Muscle layer of colon (tissue), 2 donors: Measurements from ENCODE around the gene AKT1.

Experiments
- H3K27ac ChIP-seq: one replicate; pipeline ENCODE4 v1.7.0; 2013; ENCODE audit warnings: low read depth, mild to moderate bottlenecking, low read length, moderate library complexity
- H3K27me3 ChIP-seq, 2 donors: one replicate each; pipeline ENCODE4 v1.7.0; 2013; ENCODE audit warnings: low read length in 2 of 2, mild to moderate bottlenecking in 2 of 2; ENCODE audit not compliant: insufficient read depth in 2 of 2, control insufficient read depth in 1 of 2
- H3K36me3 ChIP-seq: one replicate; pipeline ENCODE4 v1.7.0; 2013; ENCODE audit warnings: mild to moderate bottlenecking, low read length; ENCODE audit not compliant: insufficient read depth
- H3K4me1 ChIP-seq: one replicate; pipeline ENCODE4 v1.7.0; 2013; ENCODE audit warnings: mild to moderate bottlenecking, low read length; ENCODE audit not compliant: insufficient read depth
- H3K4me3 ChIP-seq, 2 donors: one replicate each; pipeline ENCODE4 v1.7.0; 2013; ENCODE audit warnings: low read length in 2 of 2, low read depth in 1 of 2, mild to moderate bottlenecking in 1 of 2, moderate library complexity in 1 of 2
- H3K9ac ChIP-seq: one replicate; pipeline ENCODE4 v1.7.0; 2013; ENCODE audit warnings: low read length
- H3K9me3 ChIP-seq: one replicate; pipeline ENCODE4 v1.7.0; 2013; ENCODE audit warnings: mild to moderate bottlenecking, low read length
- donor health status: abdominal sarcoma.
- donor health status: Adenocarcinoma of cecum.

Gene AKT1

GRCh38 chr14:104802394-104803184 is 7.0 kb upstream of the AKT1 start:
- H3K9ac ChIP-seq: no peak overlapping the region
- H3K36me3 ChIP-seq: no peaks in the 10 kb centered on the region
- no peaks in the 10 kb centered on the region for H3K9me3 ChIP-seq
- no peak overlapping the region for H3K4me3 ChIP-seq
- no peaks in the 10 kb centered on the region for H3K27me3 ChIP-seq
- peaks cover 22% of the 10 kb centered on the region for H3K4me1 ChIP-seq
- H3K27ac ChIP-seq: no peak overlapping the region

GRCh38 chr14:104801520-104802393 is 6.2 kb upstream of the AKT1 start:
- Histone ChIP-seq H3K36me3 (no peaks in the 10 kb centered on the region), H3K4me3 (peak overlapping the region; percentile 56 to 58), H3K27me3 (no peaks in the 10 kb centered on the region), H3K27ac (peak overlapping the region; percentile 75), H3K9ac (no peak overlapping the region), H3K4me1 (peaks cover 29% of the 10 kb centered on the region), H3K9me3 (no peaks in the 10 kb centered on the region)

GRCh38 chr14:104800771-104801519 is 5.4 kb upstream of the AKT1 start, which contains the start of gene ZBTB42:
TSS of gene ZBTB42 (plus strand) at chr14:104801101. CDS start at chr14:104801198, 97 bp downstream.
- H3K4me1 ChIP-seq: peaks cover 35% of the 10 kb centered on the region
- no peaks in the 10 kb centered on the region for H3K27me3 ChIP-seq
- peak within 1 kb of the TSS; percentile 68 to 73 for H3K4me3 ChIP-seq
- peak within 1 kb of the TSS; percentile 98 for H3K9ac ChIP-seq
- no peaks in the 10 kb centered on the region for H3K9me3 ChIP-seq
- H3K36me3 ChIP-seq: no peaks in the 10 kb centered on the region
- H3K27ac ChIP-seq: peak within 1 kb of the TSS; percentile 92

DNA sequence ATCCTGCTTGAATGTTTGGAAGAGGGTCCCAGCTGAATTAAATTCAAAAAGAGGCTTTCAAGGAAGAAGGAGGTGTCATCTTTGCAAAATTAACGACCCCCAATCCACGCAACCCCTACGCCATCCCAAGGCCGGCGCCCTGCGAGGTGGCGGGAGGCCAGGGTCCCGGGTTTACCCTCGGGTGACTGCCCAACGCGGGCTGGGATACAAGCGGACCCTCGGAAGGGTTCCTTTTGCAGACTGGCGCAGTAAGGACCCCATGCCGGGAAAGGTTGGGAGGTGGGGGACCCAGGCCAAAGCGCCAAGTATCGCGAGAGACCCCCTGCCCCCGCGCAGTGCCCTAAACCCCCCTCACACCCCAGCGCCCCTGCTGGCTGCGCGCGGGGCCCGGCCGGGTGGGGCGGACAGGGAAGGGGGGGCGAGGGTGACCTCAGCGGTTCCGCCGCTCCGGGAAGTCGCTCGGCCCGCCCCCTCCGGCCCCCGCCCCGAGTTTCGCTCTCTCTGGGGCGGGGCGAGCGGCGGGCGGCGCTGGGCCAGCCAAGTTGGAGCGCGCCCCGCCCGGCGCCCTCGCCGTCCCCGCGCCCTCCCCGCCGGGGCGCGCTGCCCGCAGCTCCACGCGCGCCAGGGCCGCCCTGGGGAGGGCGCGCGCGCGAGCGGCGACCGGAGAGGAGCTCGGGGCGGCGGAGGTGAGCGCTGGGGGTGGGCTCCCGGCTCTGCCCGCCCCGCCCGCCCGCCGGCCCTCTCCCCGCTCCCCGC is 4.6 kb upstream of the AKT1 start:
- Histone ChIP-seq H3K36me3 (no peaks in the 10 kb centered on the region), H3K4me1 (peaks cover 36% of the 10 kb centered on the region), H3K27ac (peak overlapping the region; percentile 92), H3K9me3 (no peaks in the 10 kb centered on the region), H3K4me3 (peak overlapping the region; percentile 68 to 73), H3K9ac (peak overlapping the region; percentile 98), H3K27me3 (no peaks in the 10 kb centered on the region)

DNA sequence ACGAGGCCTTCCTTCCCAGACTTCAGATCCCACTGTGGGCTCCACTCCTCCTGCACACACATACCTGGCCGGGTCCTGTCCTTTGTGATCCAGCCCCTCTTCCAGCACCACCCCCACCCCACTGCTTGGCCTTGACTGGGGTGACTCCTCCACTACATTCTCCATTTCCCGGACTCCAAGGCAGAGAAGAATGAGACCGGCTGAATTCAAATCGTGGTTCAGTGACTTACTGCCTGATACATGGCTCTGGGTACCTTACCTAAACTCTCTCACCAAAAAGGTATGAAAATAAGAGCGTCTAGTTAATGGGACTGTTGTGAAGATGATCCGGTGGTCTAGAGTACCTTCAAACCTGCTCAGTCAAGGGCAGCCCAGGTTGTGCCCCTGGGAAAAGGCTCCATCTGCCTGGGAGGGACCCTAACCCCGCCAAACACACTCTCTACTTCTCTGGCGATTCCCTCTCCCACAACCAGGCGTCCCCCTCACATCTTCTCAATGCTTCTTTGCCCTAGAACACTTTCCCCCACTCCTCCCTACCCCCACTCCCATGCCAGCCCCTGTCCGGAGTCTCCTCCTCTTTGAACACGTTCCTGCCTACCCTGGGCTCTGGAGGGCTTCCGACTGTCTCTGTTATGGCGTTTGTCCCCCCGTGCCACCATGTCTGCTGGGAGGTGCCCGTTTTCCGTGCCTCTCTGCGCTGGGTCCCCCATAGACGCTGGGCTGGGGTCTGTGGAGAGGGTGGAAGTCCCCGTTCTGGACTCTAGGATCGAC is 3.9 kb upstream of the AKT1 start:
- peaks cover 37% of the 10 kb centered on the region for H3K4me1 ChIP-seq
- H3K9ac ChIP-seq: peak overlapping the region; percentile 98
- H3K4me3 ChIP-seq: peak overlapping the region; percentile 68 to 73
- no peaks in the 10 kb centered on the region for H3K9me3 ChIP-seq
- H3K36me3 ChIP-seq: no peaks in the 10 kb centered on the region
- peak overlapping the region; percentile 92 for H3K27ac ChIP-seq
- no peaks in the 10 kb centered on the region for H3K27me3 ChIP-seq

GRCh38 chr14:104798300-104799243 is 3.0 kb upstream of the AKT1 start:
- Histone ChIP-seq H3K9ac (no peak overlapping the region), H3K4me1 (peaks cover 46% of the 10 kb centered on the region), H3K36me3 (no peaks in the 10 kb centered on the region), H3K27ac (peak overlapping the region; percentile 92), H3K27me3 (no peaks in the 10 kb centered on the region), H3K4me3 (no peak overlapping the region), H3K9me3 (no peaks in the 10 kb centered on the region)

DNA sequence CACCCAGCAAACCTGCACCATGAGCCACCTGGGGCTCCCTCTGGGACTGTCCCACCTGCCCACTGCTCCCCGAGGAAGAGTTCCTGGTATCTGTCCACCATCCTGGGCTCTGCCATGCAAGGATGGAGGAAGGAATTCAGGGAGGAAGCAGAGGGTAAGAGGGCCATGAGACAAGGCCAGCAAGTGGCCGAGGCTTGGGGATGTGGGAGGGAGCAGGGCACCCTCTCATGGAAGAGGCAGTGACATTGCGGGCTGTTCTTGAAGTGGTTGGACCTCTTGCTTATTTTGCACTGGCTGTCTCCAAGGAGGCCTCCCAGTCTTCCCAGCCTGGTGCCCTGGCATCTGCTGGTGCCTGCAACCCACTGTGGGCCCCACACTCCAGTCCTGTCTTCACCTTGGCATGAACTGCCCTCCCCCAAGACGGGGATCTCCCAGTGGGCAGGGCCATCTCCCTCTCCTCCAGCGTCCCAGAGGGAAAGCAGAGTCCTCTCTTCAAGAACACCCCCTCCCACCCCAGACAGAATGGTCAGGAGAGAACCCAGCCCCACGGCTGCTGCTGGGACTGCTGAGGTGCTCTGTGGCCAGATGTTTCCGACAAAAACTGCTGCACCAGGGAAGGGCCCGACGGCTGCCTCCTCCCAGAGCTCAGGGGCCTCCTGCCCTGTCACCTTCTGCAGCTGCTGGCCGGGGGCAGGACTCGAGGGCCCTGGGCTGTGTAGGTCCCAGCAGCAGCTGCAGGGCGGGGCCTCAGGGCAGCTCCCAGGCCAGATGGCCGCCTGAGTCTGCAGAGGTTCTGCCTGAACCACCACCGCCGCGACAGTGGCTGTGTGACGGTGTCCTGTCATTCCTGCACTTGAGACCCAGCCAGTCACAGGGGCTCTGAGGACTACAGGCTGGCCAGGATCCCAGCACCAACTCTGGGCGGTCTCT is 1.8 kb upstream of the AKT1 start:
- no peaks in the 10 kb centered on the region for H3K9me3 ChIP-seq
- H3K36me3 ChIP-seq: no peaks in the 10 kb centered on the region
- peaks cover 53% of the 10 kb centered on the region for H3K4me1 ChIP-seq
- H3K27me3 ChIP-seq: no peaks in the 10 kb centered on the region
- no peak overlapping the region for H3K9ac ChIP-seq
- H3K27ac ChIP-seq: peak overlapping the region; percentile 34
- H3K4me3 ChIP-seq: no peak overlapping the region

DNA sequence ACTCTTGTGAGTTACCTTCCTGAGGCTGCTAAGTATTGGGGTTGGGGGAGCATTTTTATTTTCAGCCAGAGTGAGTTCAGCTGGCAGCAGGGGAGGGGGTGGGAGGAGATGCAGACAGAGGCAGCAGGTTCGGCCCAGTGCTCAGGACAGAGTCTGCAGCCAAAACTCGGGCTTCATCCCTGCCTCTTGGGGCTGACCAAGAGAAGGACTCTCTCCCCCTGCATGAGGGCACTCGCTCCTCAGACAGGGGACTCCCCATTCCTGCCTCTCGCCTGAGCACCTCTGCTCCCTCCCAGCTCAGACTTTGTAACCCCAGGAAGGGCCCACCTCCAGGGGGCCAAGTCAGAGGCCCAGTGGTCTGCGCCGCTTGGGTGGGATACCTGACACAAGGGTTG is 1.1 kb upstream of the AKT1 start:
- Histone ChIP-seq H3K36me3 (peaks cover 4% of the 10 kb centered on the region), H3K27me3 (no peaks in the 10 kb centered on the region), H3K9me3 (no peaks in the 10 kb centered on the region), H3K27ac (peak overlapping the region; percentile 78), H3K4me1 (peaks cover 52% of the 10 kb centered on the region), H3K9ac (no peak overlapping the region), H3K4me3 (no peak overlapping the region)
